Activated CD8-positive, alpha-beta memory T cell treated with anti-CD3 and anti-CD28 coated beads, Interleukin-2, amount 50 U/mL, for 4 hours (primary cell): ENCODE data around the gene DRC3.

Experiments used
- DNase-seq: peaks from one replicate; pipeline ENCODE4 v3.0.0-alpha.2; 2020

DRC3 gene

DNA sequence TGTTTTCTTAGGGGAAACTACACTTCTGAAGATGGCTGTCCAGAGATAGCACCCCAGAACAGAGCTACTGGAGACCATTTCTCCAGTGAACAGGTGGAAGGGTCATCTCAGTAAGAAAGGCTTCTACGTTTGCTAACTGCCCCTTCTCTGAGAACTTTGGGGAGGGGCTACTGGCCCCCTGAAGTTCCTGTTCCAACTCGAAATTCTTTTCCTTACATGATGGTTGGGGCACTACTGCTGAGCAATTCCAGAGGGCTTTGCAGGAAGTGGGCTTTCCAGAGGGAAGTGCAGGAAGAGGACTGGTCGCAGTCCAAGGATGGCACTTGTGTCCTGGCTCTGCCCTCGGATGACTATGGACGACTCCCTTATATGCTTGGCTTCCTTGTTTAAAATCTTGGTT lies 31.6 kb upstream of the DRC3 start:
- DNase-seq, result no peak

DNA sequence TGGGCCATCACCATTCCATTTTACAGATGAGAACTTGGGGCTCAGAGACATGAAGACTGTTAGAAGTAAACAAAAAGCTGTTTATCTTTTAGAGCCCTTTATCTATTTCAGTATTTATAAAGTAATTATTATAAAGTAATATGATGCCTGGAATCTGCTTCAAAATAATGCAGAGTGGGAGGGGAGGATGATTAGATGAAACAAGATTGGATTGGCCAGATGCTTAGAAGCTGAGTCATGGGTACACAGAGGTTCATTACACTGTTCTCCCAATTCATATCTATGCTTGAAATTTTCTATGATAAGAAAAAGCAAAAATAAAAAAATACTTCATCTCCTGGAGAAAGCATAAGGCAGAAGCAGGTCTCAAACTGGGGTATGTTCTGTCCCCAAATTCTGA lies 29.8 kb upstream of the DRC3 start:
- DNase-seq, result no peak

DNA sequence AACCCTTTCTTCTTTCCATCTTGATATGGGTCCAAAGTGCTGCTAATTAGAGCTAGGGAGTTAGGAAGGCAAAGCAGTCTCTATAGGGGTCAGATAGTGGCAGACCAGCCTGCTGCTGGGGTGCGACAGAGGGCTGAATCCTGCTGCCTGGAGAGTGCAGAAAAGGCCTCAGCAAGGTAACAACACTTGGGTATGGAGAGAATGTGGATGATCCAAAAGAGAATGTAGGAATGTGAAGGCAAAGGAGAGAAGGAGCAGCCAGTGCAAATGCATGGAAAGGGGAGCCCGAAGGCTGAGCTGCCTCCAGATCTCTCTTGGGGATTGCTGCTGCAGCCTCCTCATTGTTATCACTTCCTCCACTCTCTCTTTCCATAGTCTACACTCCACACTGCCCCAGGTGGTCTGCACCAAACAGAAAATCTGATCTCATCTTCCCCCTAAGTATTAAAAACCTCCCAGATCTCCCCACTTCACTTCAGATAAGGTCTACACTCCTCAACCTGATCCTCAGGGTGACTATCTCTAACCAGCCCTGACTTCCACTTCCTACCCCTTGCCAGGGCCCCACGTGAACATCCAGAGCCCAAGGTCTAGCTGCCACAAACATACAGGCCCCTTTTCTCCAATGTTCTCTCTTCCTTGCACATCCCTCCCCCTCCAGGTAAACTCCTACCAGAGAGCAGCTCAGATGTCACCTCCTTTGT lies 29.2 kb upstream of the DRC3 start:
- DNase-seq, result no peak

DNA sequence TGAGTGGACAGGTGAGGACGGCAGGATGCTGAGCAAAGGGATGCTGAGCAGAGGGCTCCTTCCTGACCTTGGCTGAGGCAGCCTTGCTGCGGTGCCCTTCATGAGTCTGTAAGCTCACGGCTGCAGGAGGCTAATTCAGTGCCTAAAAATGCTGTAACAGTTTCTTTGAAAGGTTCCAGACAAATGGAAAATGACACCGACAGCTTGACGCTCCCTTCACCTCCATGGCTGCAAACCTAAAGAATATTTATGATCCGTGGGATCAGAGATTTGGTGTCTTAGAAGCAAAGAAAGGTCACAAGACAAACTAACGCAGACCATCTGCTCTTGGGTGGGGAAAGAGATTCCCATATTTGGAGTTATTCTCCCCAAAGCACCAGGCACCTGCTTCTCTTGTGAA lies 28.4 kb upstream of the DRC3 start:
- DNase-seq, result no peak

DNA sequence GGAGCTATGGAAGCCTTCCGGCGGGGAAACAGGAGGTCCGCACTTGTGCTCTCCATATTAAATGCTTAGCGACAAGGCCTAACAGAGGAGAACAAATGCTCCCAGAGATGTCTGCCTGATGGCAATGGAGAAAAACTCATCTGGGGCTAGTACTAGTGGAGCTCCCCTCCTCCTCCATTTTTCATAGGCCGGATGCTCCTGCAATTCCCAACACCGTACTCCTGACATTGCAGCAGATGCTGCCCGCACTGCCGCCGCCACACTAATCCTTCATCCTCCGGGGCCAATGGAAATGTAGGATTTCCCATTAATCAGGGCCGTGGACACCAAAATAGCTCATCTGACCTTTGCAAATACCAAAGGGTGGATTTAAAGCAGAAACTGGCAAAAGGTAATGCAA lies 27.9 kb upstream of the DRC3 start:
- no peak for DNase-seq

DNA sequence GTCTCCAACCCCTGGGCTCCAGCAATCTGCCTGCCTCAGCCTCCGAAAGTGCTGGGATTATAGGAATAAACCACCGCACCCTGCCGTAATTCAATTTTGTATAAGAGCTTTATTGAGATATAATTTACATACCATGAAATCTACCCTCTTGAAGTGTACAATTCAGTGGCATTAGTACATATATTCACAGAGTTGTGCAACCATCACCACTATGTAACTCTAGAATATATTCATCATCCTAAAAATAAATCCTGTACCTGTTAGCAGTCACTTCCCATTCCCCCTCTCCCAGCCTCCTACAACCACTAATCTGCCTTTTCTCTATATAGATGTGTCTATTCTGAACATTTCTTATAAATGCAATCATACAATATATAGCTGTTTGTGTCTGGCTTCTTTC lies 26.6 kb upstream of the DRC3 start:
- DNase-seq, result no peak

DNA sequence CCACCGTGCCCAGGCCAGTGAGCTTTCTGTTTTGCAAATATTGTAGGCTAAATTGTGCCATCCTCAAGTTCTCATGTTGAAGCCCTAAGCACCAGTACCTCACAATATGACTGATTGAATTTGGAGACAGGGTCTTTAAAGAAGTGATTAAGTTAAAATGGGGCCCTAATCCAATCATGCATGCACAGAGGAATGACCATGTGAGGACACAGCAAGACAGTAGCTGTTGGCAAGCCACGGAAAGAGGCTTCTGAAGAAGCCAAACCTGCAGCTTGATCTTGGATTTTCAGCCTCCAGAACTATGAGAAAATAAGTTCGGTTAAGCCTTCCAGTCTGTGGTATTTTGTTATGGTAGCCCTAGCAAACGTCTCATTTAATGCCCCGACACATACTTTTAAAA lies 25.4 kb upstream of the DRC3 start:
- DNase-seq, result no peak

DNA sequence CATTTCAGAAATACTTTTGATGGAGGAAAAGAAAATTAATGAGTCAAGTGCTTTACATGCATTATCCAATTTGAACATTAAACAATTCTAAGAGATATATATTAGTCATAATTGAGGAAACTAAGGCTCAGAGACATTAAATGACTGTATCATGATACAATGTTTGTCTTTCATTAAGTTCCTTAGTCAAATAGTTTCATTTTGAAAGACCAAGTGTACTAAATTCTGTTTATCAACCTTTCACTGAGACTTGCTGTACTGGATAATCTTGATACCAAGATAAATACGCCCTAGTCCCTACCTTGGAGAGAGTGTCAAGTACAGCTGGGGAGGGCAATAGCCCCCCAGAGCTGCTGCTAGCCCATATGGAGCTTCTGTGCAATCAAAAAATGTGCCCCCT lies 24.7 kb upstream of the DRC3 start:
- no peak for DNase-seq

DNA sequence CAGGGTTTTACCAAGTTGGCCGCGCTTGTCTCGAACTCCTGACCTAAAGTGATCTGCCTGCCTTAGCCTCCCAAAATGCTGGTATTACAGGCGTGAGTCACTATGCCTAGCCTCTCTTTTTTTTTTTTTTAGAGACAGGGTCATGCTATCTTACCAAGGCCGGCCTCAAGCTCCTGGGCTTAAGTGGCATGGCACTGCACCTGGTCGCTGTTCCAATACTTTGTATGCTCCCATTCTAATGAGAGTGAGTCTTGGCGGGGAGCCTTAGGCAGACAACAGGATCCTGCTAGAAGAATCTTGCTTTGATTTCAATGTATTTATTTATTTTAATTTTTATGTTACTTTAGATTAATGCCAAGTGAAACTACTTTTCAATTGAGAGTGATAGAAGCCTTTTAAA lies 22.3 kb upstream of the DRC3 start:
- DNase-seq, result no peak

DNA sequence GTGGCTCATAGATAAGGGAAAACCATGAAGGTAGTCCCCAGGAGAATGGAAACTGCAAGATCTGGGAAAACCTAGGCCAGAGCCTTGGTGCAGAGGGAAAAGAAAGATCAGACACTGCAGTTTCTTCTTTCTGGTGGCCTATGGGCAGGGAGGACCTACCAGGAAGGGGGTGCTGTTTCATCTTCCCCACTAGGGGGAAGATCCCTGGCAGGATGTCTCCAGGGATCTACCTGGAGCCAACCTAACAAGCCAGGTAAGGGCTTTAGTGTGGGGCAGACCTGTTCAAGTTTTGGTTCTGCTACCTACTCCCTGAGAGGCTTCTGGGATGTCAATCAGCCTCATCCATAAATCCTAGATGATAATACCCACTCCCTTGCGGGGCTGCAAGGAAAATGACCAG lies 21.9 kb upstream of the DRC3 start:
- no peak for DNase-seq

DNA sequence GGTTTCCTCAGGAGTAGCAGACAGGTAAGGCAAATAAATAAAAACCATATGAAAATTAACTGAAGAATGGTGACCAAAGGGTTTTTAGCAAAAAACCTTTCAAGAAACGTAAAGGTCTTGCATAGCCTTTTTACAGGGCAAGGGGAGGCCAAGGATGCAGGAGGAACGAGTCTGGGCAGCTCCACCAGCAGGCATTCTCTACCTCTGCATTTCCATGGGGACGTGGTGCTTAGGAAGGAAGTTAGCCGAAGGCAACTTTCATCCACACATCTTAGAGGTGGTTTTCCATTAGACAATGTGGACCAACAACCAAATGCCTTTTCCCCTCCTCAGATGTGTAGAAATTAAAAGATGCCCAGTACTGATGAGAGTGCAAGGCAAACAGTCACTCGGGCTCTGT lies 21.1 kb upstream of the DRC3 start:
- DNase-seq, result no peak

DNA sequence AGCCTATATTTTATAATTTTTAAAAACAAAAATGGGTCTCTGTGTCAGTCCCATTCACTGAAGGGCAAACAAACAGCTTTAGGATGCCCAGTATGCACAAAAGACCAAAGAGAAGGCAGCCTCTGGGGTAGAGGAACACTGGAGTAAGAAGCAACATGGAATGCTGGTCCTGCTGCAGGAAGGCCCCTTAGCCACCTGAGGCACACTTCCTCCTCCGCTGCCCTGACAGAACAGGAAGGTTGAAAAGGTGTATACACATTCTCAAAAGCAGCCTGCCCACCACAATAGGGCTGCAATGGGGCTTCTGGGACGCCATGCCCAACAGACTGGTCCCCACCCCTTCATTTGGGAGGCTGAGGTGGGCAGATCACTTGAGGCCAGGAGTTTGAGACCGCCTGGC lies 20.0 kb upstream of the DRC3 start:
- no peak for DNase-seq

DNA sequence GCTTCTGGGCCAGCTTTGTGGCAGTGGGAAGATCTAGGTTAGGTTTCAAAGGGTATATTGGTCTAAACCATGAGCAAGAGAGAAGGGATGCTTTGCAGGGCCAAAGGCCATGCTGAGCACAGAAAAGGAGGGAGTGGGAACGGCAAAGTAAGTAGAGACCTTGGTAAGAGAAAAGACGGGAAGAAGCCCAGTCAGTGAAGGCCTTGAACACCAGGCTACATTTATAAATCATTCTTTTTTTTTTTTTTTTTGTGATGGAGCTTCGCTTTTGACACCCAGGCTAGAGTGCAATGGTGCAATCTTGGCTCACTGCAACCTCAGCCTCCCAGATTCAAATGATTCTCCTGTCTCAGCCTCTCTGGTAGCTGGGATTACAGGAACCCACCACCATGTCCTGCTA lies 18.6 kb upstream of the DRC3 start:
- no peak for DNase-seq

DNA sequence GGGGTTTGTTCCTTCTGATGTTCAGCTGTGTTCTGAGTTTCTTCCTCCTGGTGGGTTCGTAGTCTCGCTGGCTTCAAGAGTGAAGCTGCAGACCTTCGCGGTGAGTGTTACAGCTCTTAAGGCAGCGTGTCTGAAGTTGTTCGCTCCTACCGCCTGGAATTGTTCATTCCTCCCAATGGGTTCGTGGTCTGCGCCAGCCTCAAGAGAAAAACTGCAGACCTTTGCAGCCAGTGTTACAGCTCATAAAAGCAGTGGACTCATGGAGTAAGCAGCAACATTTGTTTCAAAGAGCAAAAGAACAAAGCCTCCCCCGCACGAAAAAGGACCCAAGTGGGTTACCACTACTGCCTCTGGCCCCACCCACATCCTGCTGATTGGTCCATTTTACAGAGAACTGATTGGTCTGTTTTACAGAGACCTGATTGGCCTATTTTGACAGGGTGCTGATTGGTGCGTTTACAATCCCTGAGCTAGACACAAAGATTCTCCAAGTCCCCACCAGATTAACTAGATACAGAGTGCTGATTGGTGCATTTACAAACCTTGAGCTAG lies 16.8 kb upstream of the DRC3 start:
- DNase-seq, result peak; percentile 34

DNA sequence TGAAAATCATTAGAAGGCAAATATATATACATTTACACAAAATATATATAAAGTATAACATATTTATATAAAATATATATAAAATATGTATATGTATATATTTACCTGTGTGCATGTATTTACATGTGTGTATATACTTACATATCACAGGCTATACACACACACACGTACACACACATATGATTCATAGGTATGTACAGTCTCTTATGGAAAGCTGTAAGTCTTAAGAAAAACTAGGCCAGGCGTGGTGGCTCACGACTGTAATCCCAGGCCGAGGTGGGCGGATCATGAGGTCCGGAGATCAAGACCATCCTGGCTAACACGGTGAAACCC lies 15.1 kb upstream of the DRC3 start:
- no peak for DNase-seq

DNA sequence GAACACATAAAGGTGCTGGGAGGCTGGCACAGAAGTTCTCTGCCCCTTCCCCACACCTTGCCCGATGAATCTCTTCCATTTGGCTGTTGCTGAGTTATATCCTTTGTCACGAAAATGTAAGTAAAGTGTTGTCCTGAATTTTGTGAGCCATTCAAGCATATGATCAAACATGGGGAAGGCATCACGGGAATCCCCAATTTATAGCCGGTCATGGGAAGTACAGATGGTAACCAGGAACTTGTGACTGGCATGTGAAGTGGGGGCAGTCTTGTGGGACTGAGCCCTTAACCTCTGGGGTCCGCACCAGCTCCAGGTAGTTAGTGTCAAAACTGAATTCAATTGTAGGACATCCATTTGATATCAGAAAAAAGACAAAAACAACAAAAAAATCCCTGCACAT lies 13.7 kb upstream of the DRC3 start:
- no peak for DNase-seq

DNA sequence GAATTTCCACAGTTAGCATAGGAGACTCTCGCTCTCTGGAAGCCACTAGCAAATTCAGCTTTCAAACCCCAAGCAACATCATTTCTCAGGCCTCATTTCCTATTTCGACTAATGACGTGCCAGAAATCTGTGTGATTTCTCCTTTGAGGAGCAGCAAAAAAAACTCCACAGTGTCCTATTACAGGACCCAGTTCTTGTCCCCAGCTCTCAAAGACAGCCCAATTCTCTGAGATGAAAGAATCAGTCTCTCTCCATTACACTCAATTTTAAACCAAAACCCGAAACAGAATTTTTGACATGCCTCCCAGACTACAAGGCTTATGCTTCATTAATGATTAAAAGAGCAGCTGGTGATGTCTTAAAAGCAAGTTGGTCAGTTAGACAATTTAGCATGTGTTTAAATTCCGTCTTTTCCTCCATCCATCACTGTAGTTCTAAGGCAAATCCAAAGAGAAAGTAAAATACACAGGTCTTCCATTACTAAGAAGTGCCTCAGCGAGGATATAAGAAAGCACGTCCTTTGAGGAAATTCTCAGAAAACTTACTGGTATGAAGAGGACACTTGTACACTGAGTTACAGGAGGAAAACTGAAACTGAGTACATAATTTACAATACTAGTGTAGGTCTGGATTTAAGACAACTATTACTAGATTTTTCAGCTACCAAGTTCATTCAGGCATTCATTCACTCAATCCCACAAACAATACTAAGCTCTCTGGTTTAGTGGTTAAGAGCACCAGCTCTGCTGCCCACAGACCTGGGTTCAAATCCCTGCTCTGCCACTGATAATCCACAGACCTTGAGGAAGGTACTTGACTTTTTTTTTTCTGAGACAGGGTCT lies 12.9 kb upstream of the DRC3 start:
- DNase-seq, result no peak

DNA sequence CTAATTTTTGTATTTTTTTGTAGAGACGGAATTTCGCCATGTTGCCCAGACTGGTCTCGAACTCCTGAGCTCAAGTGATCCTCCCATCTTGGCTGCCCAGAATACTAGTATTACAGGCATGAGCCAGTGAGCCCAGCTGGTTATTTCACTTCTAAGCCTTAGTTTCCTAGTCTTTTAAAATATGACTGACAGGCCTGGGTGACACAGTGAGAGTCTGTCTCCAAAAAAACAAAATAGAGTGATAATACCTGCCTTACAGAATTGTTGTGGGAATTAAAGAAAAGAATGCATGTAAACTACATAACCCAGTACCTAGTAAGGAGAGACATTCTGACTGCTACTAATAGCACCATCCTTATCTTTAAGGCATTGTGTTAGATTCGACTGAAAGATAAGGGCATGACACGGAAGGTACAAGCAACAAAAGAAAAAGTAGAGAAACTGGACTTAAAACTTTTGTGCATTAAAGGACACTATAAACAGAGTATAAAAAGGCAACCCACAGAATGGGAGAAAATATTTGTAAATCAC lies 12.1 kb upstream of the DRC3 start:
- no peak for DNase-seq

DNA sequence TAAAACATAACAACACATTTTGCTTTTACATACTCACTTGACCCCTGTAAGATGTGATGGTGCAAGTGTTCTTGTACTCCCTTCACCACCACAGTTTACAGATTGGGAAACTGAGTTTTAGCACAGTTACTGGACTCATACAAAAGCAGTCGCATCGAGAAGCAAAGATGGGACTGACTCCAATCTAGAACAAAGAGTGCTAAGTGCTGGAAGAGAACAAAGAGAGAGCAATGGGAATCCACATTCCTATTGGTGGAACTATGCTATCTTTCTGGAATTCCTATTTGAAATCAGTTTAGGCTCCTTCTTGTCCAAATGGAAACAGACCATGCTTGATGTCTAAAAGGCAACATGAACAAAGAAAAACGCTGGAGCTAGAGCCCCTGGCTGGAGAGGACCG lies 9.6 kb upstream of the DRC3 start:
- no peak for DNase-seq

DNA sequence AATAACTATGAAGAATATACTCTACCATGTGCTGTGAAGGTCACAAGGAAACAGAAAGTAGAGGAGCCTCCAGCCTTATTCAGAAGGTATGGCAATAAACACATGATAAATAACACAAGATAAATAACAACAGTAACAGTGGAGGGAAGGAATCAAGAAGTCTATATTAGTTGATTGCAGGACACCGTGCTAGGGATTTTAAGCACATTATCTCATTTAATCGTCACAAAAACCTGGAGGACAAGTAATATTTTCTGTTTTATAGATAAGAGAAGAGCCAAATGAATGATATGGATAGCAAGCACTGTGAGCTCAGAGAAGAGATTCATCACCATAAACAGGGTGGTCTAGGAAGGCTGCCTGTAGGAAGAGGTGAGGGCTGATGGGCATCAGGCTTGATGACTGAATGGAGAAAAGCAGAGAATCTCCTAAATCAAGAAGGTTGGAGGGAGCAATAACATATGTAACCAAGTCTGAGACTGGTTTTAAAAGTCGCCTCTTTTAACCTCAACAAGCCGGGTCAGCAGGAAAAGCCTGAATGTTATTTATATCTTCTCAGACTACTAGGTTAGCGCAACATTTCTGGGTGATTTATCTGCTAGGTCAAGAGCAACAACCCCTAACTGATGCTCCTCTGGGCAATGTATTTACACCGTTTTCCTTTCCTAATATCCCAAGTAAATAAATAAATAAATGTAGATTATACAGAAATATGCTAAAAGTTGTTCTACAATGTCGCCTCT lies 8.8 kb upstream of the DRC3 start:
- DNase-seq, result no peak

DNA sequence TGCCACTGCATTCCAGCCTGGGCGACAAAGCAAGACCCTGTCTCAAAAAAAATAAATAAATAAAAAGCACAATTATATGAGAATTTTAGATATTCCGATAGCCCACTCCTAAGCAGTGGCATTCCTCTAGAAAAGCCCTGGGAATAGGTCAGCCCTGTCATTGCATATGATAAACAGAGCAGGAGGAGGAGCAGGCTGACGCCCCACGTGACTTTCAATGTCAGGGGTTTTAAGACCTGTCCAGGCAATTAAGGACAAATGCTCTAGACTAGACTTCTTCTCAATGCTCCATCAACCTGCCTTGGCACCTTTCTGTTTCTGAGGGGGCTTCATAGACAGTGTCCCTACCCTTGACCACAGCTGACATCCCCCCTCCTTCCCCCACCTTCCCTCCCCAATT lies 8.0 kb upstream of the DRC3 start:
- DNase-seq, result no peak

DNA sequence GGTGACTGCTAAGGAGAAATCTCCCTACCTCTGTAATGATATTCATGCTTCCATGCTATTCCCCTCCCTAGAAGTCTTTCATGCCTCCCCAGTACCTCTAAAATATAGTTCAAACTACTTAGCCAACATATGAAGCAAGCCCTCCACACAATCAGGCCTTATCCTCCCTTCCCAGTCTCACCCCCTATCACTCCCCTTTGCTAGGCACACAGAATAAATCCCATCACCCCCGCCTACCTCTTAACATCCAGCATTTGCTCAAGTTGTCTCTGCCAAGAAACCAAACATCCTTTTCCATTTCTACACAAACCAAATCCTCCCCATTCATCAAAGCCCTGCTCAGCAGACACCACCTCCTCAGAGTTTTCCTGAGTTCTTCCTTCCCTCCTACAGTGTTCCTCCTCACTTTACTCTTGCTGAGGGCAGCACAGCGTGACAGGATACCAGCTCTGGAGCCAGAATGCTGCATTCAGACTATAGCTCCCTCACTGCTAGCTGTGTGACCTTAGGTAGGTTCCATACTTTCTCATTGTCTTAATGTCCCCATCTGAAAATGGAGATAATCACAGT lies 7.4 kb upstream of the DRC3 start:
- DNase-seq, result no peak

DNA sequence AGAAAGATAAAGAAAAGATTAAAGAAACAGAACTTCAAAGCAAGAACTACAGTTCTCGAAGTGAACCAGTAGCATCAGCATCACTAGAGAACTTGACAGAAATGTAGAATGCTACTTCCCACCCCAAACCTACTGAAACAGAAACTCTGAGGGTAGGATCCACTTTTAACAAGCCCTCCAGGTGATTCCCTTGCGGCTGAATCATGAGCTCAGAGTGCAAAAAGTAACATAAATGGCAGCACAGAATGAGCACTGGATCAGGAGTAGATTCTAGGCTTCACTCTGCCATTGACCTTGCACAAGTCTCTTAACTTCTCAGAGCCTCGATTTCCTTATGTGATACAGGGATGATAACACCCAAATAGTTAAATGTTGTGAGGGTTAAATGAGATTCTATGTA lies 6.3 kb upstream of the DRC3 start:
- no peak for DNase-seq
